H1 (cell line): ENCODE results near the gene P2RY13. TPM values are rescaled to one million over a fixed set of nuclear protein-coding genes. Genes with fewer than 3 reads are reported as not detected.

Experiments used
- CTCF ChIA-PET: fragments of 300-600 bp; sonication (Branson Sonifier 250); formaldehyde crosslinking; loops from one replicate; lab custom pipeline; 2021; ENCODE audit not compliant: partially characterized antibody; lab: Charles Lee
- POLR2A ChIA-PET: fragments of 300-600 bp; sonication (Branson Sonifier 250); formaldehyde crosslinking; loops from one replicate; lab custom pipeline; 2021; ENCODE audit warnings: inconsistent platforms; ENCODE audit not compliant: partially characterized antibody; lab: Charles Lee
- DNase-seq, 2 experiments: peaks; one replicate each; pipeline versions ENCODE4 v3.0.0 to v3.0.0-alpha.2; 2010 to 2022; ENCODE audit warnings: low spot score in 2 of 2, low read depth in 1 of 2, mixed read lengths in 1 of 2
- FAIRE-seq: peaks from 2 replicates; lab custom pipeline; 2011; peaks lifted over from hg19 to GRCh38; lab: Jason Lieb, UNC
- H2AFZ ChIP-seq: 2 replicates; pipeline ENCODE4 v1.8.1; 2012; ENCODE audit warnings: low read length, inconsistent platforms
- H2AK5ac ChIP-seq: 2 replicates; pipeline ENCODE4 v1.6.1; 2013; ENCODE audit warnings: low read depth, low read length
- H2BK120ac ChIP-seq: replicated peaks from 2 replicates; pipeline ENCODE3; 2013; ENCODE audit warnings: low read depth, low read length, inconsistent platforms
- H2BK12ac ChIP-seq: 2 replicates; pipeline ENCODE4 v1.6.1; 2013; ENCODE audit warnings: low read depth, low read length
- H2BK15ac ChIP-seq: 2 replicates; pipeline ENCODE4 v1.6.1; 2013; ENCODE audit warnings: low read length
- H2BK20ac ChIP-seq: 2 replicates; pipeline ENCODE4 v1.6.1; 2013; ENCODE audit warnings: low read length
- H2BK5ac ChIP-seq: 2 replicates; pipeline ENCODE4 v1.6.1; 2013; ENCODE audit warnings: low read depth, low read length
- H3K14ac ChIP-seq: 2 replicates; pipeline ENCODE4 v1.6.1; 2013; ENCODE audit warnings: inconsistent platforms; ENCODE audit not compliant: insufficient read length
- H3K18ac ChIP-seq: 2 replicates; pipeline ENCODE4 v1.6.1; 2013; ENCODE audit warnings: low read length; ENCODE audit errors: extremely low read depth
- H3K23ac ChIP-seq: 2 replicates; pipeline ENCODE4 v1.6.1; 2013; ENCODE audit warnings: inconsistent platforms; ENCODE audit not compliant: insufficient read length
- H3K23me2 ChIP-seq: 2 replicates; pipeline ENCODE4 v1.6.1; 2013; ENCODE audit warnings: low read depth, low read length
- H3K27ac ChIP-seq: 2 replicates; pipeline ENCODE4 v1.6.1; 2011; ENCODE audit warnings: low read depth, low read length, inconsistent platforms
- H3K27me3 ChIP-seq, 4 experiments: replicated peaks in 1 of 4; 1 replicate in 1 of 4; 2 replicates in 3 of 4; pipeline versions ENCODE4 v1.6.1 to v1.8.1; 2011 to 2013; ENCODE audit warnings: low read length in 3 of 4, mild to moderate bottlenecking in 3 of 4, inconsistent platforms in 2 of 4, mixed read lengths in 2 of 4, moderate library complexity in 1 of 4; ENCODE audit not compliant: control insufficient read depth in 3 of 4, insufficient read depth in 3 of 4; ENCODE audit errors: extremely low read depth in 1 of 4
- H3K36me3 ChIP-seq, 4 experiments: 2 replicates each; pipeline versions ENCODE4 v1.6.1 to v1.8.1; 2011 to 2013; ENCODE audit warnings: mild to moderate bottlenecking in 4 of 4, low read length in 3 of 4, moderate library complexity in 2 of 4, control low read depth in 1 of 4, inconsistent platforms in 1 of 4; ENCODE audit not compliant: insufficient read depth in 4 of 4, control insufficient read depth in 2 of 4
- H3K4ac ChIP-seq: replicated peaks from 2 replicates; pipeline ENCODE3; 2013; ENCODE audit warnings: low read length, low read depth, mixed read lengths, inconsistent platforms; ENCODE audit not compliant: insufficient read length
- H3K4me1 ChIP-seq, 4 experiments: replicated peaks in 1 of 4; 1 replicate in 1 of 4; 2 replicates in 3 of 4; pipeline versions ENCODE4 v1.6.1 to v1.8.1; 2011 to 2013; ENCODE audit warnings: low read length in 3 of 4, inconsistent platforms in 2 of 4, mixed read lengths in 1 of 4; ENCODE audit not compliant: insufficient read depth in 4 of 4, control insufficient read depth in 3 of 4
- H3K4me2 ChIP-seq, 2 experiments: 2 replicates each; pipeline versions ENCODE4 v1.6.1 to v1.8.1; 2011 to 2013; ENCODE audit warnings: low read depth in 2 of 2, low read length in 2 of 2, control low read depth in 1 of 2, inconsistent platforms in 1 of 2, mild to moderate bottlenecking in 1 of 2; ENCODE audit not compliant: insufficient read depth in 1 of 2
- H3K4me3 ChIP-seq, 4 experiments: fragments of 200-600, 300-600 bp in 1 of 4; sonication (generic), shearing (Covaris generic), sonication (Bioruptor Twin) in 1 of 4; 2 replicates each; pipeline versions ENCODE4 v1.5.1 to v1.8.1; 2011 to 2016; ENCODE audit warnings: low read length in 4 of 4, low read depth in 3 of 4, control low read depth in 2 of 4, inconsistent platforms in 2 of 4, mild to moderate bottlenecking in 2 of 4, mixed read lengths in 1 of 4, moderate library complexity in 1 of 4; ENCODE audit not compliant: insufficient read depth in 2 of 4; ENCODE audit errors: extremely low read depth in 1 of 4
- H3K56ac ChIP-seq: replicated peaks from 2 replicates; pipeline ENCODE3; 2013; ENCODE audit warnings: low read depth, mild to moderate bottlenecking, mixed read lengths, low read length, inconsistent platforms; ENCODE audit not compliant: insufficient read length
- H3K79me1 ChIP-seq: 2 replicates; pipeline ENCODE4 v1.6.1; 2013; ENCODE audit warnings: low read depth, low read length, control low read depth
- H3K79me2 ChIP-seq, 2 experiments: 2 replicates each; pipeline versions ENCODE4 v1.6.1 to v1.8.1; 2012 to 2013; ENCODE audit warnings: low read length in 2 of 2, mild to moderate bottlenecking in 2 of 2, inconsistent platforms in 1 of 2; ENCODE audit not compliant: insufficient read depth in 2 of 2, control insufficient read depth in 1 of 2
- H3K9ac ChIP-seq, 4 experiments: replicated peaks in 1 of 4; 1 replicate in 1 of 4; 2 replicates in 3 of 4; pipeline versions ENCODE4 v1.6.1 to v1.8.1; 2011 to 2013; ENCODE audit warnings: low read depth in 3 of 4, low read length in 3 of 4, control low read depth in 2 of 4, mild to moderate bottlenecking in 2 of 4, moderate library complexity in 2 of 4, inconsistent platforms in 1 of 4; ENCODE audit errors: extremely low read depth in 1 of 4
- H3K9me3 ChIP-seq, 2 experiments: 2 replicates each; pipeline versions ENCODE4 v1.6.1 to v1.8.1; 2012 to 2013; ENCODE audit warnings: mild to moderate bottlenecking in 2 of 2, moderate library complexity in 2 of 2, control low read depth in 1 of 2, inconsistent platforms in 1 of 2, low read depth in 1 of 2, low read length in 1 of 2, mixed read lengths in 1 of 2; ENCODE audit not compliant: insufficient read depth in 2 of 2
- H4K20me1 ChIP-seq, 2 experiments: replicated peaks in 1 of 2; 2 replicates each; pipeline versions ENCODE3 to v1.8.1; 2011 to 2013; ENCODE audit warnings: inconsistent platforms in 2 of 2, low read length in 2 of 2, mild to moderate bottlenecking in 1 of 2; ENCODE audit not compliant: insufficient read depth in 2 of 2, control insufficient read depth in 1 of 2
- H4K5ac ChIP-seq: 2 replicates; pipeline ENCODE4 v1.6.1; 2013; ENCODE audit warnings: low read length, low read depth, mixed read lengths, inconsistent platforms; ENCODE audit not compliant: insufficient read length
- H4K8ac ChIP-seq: 2 replicates; pipeline ENCODE4 v1.8.0; 2013; ENCODE audit warnings: mild to moderate bottlenecking, moderate library complexity, low read length, inconsistent platforms; ENCODE audit not compliant: insufficient read depth; ENCODE audit errors: extremely low read depth
- H4K91ac ChIP-seq: replicated peaks from 2 replicates; pipeline ENCODE3; 2013; ENCODE audit warnings: low read length, mixed read lengths, inconsistent platforms; ENCODE audit not compliant: insufficient read length
- ASH2L ChIP-seq: fragments of 200-600, 300-600 bp; sonication (generic); IDR thresholded peaks from one replicate; pipeline ENCODE4 v1.7.1; 2017; ENCODE audit warnings: low read length
- CBX8 ChIP-seq: fragments of 300-800, 300-1000 bp; sonication (generic); IDR thresholded peaks from 2 replicates; pipeline ENCODE4 v1.7.1; 2016; ENCODE audit warnings: low read depth, low read length, borderline replicate concordance
- EGR1 ChIP-seq: IDR thresholded peaks from 2 replicates; pipeline ENCODE4 v1.6.1; 2011; ENCODE audit warnings: low read depth, low read length, borderline replicate concordance
- SIX5 ChIP-seq: IDR thresholded peaks from 2 replicates; pipeline ENCODE4 v1.6.1; 2011; ENCODE audit warnings: mild to moderate bottlenecking, low read depth, low read length
- SUZ12 ChIP-seq: fragments of 200-600 bp; sonication (generic); IDR thresholded peaks from 2 replicates; pipeline ENCODE4 v1.6.1; 2012; ENCODE audit warnings: mild to moderate bottlenecking, inconsistent platforms, low read length, moderate library complexity, mixed read lengths
- WGBS, 2 experiments: shearing (Covaris generic) in 1 of 2; methylation state at CpG; one replicate each; pipeline versions ENCODE4 v1.1.6 to v1.1.7; 2013 to 2015; ENCODE audit warnings: low lambda C conversion rate in 2 of 2, mixed read lengths in 2 of 2, inconsistent platforms in 1 of 2, low coverage in 1 of 2, missing lambda C conversion rate in 1 of 2; ENCODE audit not compliant: insufficient replicate concordance in 2 of 2, insufficient coverage in 1 of 2, insufficient read length in 1 of 2; ENCODE audit errors: extremely low coverage in 1 of 2, missing lambda C conversion rate in 1 of 2; 5-methylcytosine and 5-hydroxymethylcytosine counted together
- polyA plus RNA-seq, 7 experiments: library from polyadenylated mRNA; depleted of rRNA in 3 of 7; stranded (reverse) in 5 of 7; unstranded in 2 of 7; fragments of >200 nt in 5 of 7; fragments of 200-250 nt in 2 of 7; gene quantifications; 1 replicate in 5 of 7; 2 replicates in 1 of 7; 4 replicates in 1 of 7; pipeline versions ENCODE4 v1.2.1 to v1.2.3, GENCODE V29; 2011 to 2013; ENCODE audit warnings: missing spikeins in 2 of 7, mixed read lengths in 2 of 7
- total RNA-seq: library from RNA; stranded (reverse); fragmentation: NEBNext Ultra II Directional; extraction: Animal tissue kit (Norgen Biotek cat#: 25700); gene quantifications from 2 replicates; pipeline ENCODE4 v1.2.1, GENCODE V29; 2021

Gene P2RY13
- total and polyA plus RNA-seq, 2 of the 8 experiments (the other 6 are each of a cell fraction or from before 2014, with no cell fraction given): not detected

DNA sequence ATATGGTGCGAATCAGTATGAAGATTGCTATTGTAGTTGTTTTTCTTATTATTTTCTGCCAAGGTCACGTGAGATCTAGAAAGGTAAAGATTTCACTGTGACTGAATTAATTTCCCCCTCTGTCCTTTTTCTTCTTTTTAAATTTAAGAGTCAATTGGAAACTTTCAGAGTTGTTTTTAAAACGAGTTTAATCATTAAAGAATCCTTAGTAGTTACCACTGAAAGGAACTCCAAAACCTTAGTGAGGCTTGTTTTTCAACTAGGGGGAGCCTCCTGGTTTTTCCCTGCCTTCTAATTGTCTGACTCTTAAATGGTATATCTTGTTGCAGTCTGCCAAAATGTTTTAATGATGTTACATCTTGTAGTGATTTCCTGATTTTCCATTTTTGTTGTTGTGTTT, 37.6 kb upstream of the P2RY13 start:
- Histone ChIP-seq H3K23ac (no peak overlapping the region), H2AK5ac (no peak overlapping the region), H2AFZ (no peak overlapping the region), H3K9me3 (no peaks in the 10 kb centered on the region), H4K20me1 (no peaks in the 10 kb centered on the region), H3K27ac (no peak overlapping the region), H3K79me2 (no peaks in the 10 kb centered on the region), H2BK12ac (no peak overlapping the region), H2BK120ac (no peak overlapping the region), H3K56ac (no peak overlapping the region), H3K4ac (no peak overlapping the region), H3K36me3 (peaks cover 0 to 5% (median 0%) of the 10 kb centered on the region in 4 experiments; a peak in 2 of 8 replicates), H3K27me3 (no peaks in the 10 kb centered on the region), H4K91ac (no peak overlapping the region), H3K79me1 (no peaks in the 10 kb centered on the region), H4K8ac (no peak overlapping the region), H4K5ac (no peak overlapping the region), H3K4me3 (no peak overlapping the region), H3K9ac (no peak overlapping the region), H2BK5ac (no peak overlapping the region), H2BK15ac (no peak overlapping the region), H3K4me1 (0 out of 7 replicates have a peak, but pooled peaks cover 0 to 2% (median under 1%) of the 10 kb centered on the region in 4 experiments), H3K23me2 (no peaks in the 10 kb centered on the region), H3K14ac (no peak overlapping the region), H3K4me2 (no peak overlapping the region), H3K18ac (no peak overlapping the region), H2BK20ac (no peak overlapping the region)
- FAIRE-seq (no peak), DNase-seq (no peak)
- ChIA-PET POLR2A (no interaction called here), CTCF (interaction anchor here (1.4 to 1.6 kb wide), 3 partner anchors 12 to 46 kb away, joined by 3 to 4 read pairs (median 3); no protein-coding TSS in a partner anchor)
- 65% methylated on average over 3 of the region's 3 CpGs; no CpG with 5 or more reads in 1 of the 2 experiments for WGBS, 2 experiments
- TF ChIP-seq CBX8: no peak
- no peak for TF ChIP-seq SIX5
- no peak for TF ChIP-seq ASH2L
- TF ChIP-seq SUZ12: no peak
- no peak for TF ChIP-seq EGR1
